GM21447 (cell line): ENCODE results near the gene HSF2BP.
A peak's percentile ranks its signal among the peaks of the same experiment; 100 is the strongest.
"Not testable (repeated sequence)": the region's sequence is repeated elsewhere in the genome, so short reads cannot be mapped to it uniquely, and the experiment has no call there.

Experiments used
- ATAC-seq: cut with Tn5 transposase; IDR thresholded peaks from one replicate; pipeline ENCODE4 v1.9.1; 2021; ENCODE audit not compliant: unreplicated experiment

The HSF2BP gene

GRCh38 chr21:43659136-43660000 lies at the start of gene HSF2BP, which contains the start of gene RRP1B:
Gene HSF2BP, minus strand, starts transcription at chr21:43659488. Its CDS starts 1,392 bp downstream, at chr21:43658096.
Gene RRP1B, plus strand, starts transcription at chr21:43659560. Its CDS starts 105 bp downstream, at chr21:43659665.
- peak; percentile 64 for ATAC-seq

- ATAC-seq: no peak
Measured at GRCh38 chr21:43708745-43709381, 49.6 kb upstream of the HSF2BP start.

GRCh38 chr21:43707462-43707861 lies 48.2 kb upstream of the HSF2BP start:
- no peak for ATAC-seq

- no peak for ATAC-seq
Measured at GRCh38 chr21:43703035-43703880, 44.0 kb upstream of the HSF2BP start.

GRCh38 chr21:43702785-43703034 lies 43.4 kb upstream of the HSF2BP start:
- ATAC-seq: no peak

GRCh38 chr21:43701936-43702784 lies 42.9 kb upstream of the HSF2BP start:
- ATAC-seq: no peak

GRCh38 chr21:43699933-43700599 lies 40.8 kb upstream of the HSF2BP start:
- no peak for ATAC-seq

GRCh38 chr21:43699492-43699777 lies 40.1 kb upstream of the HSF2BP start:
- ATAC-seq: not testable (repeated sequence)

- no peak for ATAC-seq
Measured at GRCh38 chr21:43697758-43698643, 38.7 kb upstream of the HSF2BP start.

GRCh38 chr21:43696214-43696613 lies 36.9 kb upstream of the HSF2BP start:
- no peak for ATAC-seq

- ATAC-seq: no peak
Measured at GRCh38 chr21:43694437-43695079, 35.3 kb upstream of the HSF2BP start.

- no peak for ATAC-seq
Measured at GRCh38 chr21:43693981-43694380, 34.7 kb upstream of the HSF2BP start.

GRCh38 chr21:43692949-43693348 lies 33.7 kb upstream of the HSF2BP start:
- no peak for ATAC-seq

- no peak for ATAC-seq
Measured at GRCh38 chr21:43691801-43692200, 32.5 kb upstream of the HSF2BP start.

GRCh38 chr21:43691086-43691795 lies 32.0 kb upstream of the HSF2BP start:
- no peak for ATAC-seq

- no peak for ATAC-seq
Measured at GRCh38 chr21:43690346-43690745, 31.1 kb upstream of the HSF2BP start.

GRCh38 chr21:43689556-43690337 lies 30.5 kb upstream of the HSF2BP start:
- ATAC-seq: no peak
